Measurements from ENCODE around the gene STEAP1B.

STEAP1B gene

GRCh38 chr7:22373911-22374310, 126.1 kb downstream of the STEAP1B start:
- no peak for DNase-seq (ENCODE audit: low spot score)
- TF ChIP-seq CTCF (IDR thresholded peaks at IDR 0.05; ENCODE audit: extremely low read depth, insufficient read depth, missing control alignments), result no peak
- in situ Hi-C loops (cut with MboI; ENCODE audit: low pct_unique_long_range_greater_than_20kb, low sequenced_read_pairs, unreplicated experiment), result no loop called here

GRCh38 chr7:22373388-22373787, 126.6 kb downstream of the STEAP1B start:
- no peak for TF ChIP-seq CTCF (IDR thresholded peaks at IDR 0.05; ENCODE audit: extremely low read depth, insufficient read depth, missing control alignments)
- in situ Hi-C loops (cut with MboI; ENCODE audit: low pct_unique_long_range_greater_than_20kb, low sequenced_read_pairs, unreplicated experiment), result no loop called here
- no peak for DNase-seq (ENCODE audit: low spot score)

GRCh38 chr7:22372863-22373262, 127.1 kb downstream of the STEAP1B start:
- in situ Hi-C loops (cut with MboI; ENCODE audit: low pct_unique_long_range_greater_than_20kb, low sequenced_read_pairs, unreplicated experiment), result no loop called here
- no peak for DNase-seq (ENCODE audit: low spot score)
- no peak for TF ChIP-seq CTCF (IDR thresholded peaks at IDR 0.05; ENCODE audit: extremely low read depth, insufficient read depth, missing control alignments)

GRCh38 chr7:22371878-22372277, 128.1 kb downstream of the STEAP1B start:
- no peak for TF ChIP-seq CTCF (IDR thresholded peaks at IDR 0.05; ENCODE audit: extremely low read depth, insufficient read depth, missing control alignments)
- in situ Hi-C loops (cut with MboI; ENCODE audit: low pct_unique_long_range_greater_than_20kb, low sequenced_read_pairs, unreplicated experiment), result no loop called here
- DNase-seq (ENCODE audit: low spot score), result no peak

All from GM13977 (cell line).